ENCODE results near the gene MS4A10.

DNA sequence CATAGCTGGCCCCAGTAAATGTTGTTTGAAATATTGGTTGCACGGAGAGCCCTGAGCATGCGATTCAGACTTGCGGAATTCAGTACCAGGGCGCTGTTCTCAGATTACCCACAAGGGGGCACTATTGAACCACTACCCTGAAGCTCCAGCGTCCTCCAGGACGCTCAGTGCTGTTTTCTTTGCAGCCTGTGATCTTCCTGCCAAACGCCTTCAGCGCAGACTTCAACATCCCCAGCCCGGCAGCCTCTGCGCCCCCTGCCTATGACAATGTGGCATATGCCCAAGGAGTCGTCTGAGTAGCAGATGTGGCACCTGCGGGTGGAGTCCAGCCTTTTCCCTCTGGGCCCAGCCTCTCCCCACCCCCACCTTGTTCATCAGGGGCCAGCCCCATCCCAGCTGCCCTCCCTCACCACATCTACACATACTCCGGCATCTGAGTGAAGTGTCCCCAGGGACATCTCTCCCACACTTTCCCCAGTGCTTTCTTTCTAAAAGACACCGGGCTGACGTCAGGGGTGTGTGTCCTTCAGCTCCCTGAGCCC lies 9.6 kb upstream of the MS4A10 start:
- TF ChIP-seq, protein P1, sequence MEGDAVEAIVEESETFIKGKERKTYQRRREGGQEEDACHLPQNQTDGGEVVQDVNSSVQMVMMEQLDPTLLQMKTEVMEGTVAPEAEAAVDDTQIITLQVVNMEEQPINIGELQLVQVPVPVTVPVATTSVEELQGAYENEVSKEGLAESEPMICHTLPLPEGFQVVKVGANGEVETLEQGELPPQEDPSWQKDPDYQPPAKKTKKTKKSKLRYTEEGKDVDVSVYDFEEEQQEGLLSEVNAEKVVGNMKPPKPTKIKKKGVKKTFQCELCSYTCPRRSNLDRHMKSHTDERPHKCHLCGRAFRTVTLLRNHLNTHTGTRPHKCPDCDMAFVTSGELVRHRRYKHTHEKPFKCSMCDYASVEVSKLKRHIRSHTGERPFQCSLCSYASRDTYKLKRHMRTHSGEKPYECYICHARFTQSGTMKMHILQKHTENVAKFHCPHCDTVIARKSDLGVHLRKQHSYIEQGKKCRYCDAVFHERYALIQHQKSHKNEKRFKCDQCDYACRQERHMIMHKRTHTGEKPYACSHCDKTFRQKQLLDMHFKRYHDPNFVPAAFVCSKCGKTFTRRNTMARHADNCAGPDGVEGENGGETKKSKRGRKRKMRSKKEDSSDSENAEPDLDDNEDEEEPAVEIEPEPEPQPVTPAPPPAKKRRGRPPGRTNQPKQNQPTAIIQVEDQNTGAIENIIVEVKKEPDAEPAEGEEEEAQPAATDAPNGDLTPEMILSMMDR (IDR thresholded peaks at IDR 0.05 in 8 of 11, conservative IDR thresholded peaks at IDR 0.05 in 3 of 11): peak; percentile 72 to 95 (median 88)
- peak in 1 of 3 donors; percentile 21 for TF ChIP-seq POLR2AphosphoS5 (IDR thresholded peaks at IDR 0.05)
- no peak for TF ChIP-seq POLR2A (IDR thresholded peaks at IDR 0.05)

All from spleen (tissue), 7 donors.